Stomach (tissue), 9 donors: ENCODE measurements around the gene SEPTIN2. TPM values are rescaled to one million over a fixed set of nuclear protein-coding genes. Genes with fewer than 3 reads are reported as not detected.

Experiments
- DNase-seq, 2 donors: peaks; one replicate each; pipeline versions ENCODE4 v3.0.0 to v3.0.0-alpha.2; 2013 to 2019
- H3K27ac ChIP-seq, 5 donors: fragments of 200-600 bp in 4 of 5; sonication (generic) in 4 of 5; one replicate each; pipeline ENCODE4 v1.5.1; 2013 to 2019; ENCODE audit warnings: mild to moderate bottlenecking in 1 of 5, moderate library complexity in 1 of 5
- H3K27me3 ChIP-seq, 3 donors: fragments of 200-600 bp; sonication (generic); one replicate each; pipeline ENCODE4 v1.5.1; 2017 to 2019; ENCODE audit warnings: mixed run types in 1 of 3
- H3K36me3 ChIP-seq, 4 donors: fragments of 200-600 bp; sonication (generic); 1 replicate in 3 of 4; 2 replicates in 1 of 4; pipeline ENCODE4 v1.5.1; 2016 to 2019
- H3K4me1 ChIP-seq, 4 donors: fragments of 200-600 bp; sonication (generic); one replicate each; pipeline ENCODE4 v1.5.1; 2016 to 2019
- H3K4me3 ChIP-seq, 4 donors: fragments of 200-600 bp; sonication (generic) in 3 of 4; one replicate each; pipeline ENCODE4 v1.5.1; 2016 to 2019; ENCODE audit warnings: mild to moderate bottlenecking in 1 of 4
- H3K9me3 ChIP-seq, 4 donors: fragments of 200-600 bp; sonication (generic); one replicate each; pipeline ENCODE4 v1.5.1; 2016 to 2019
- EP300 ChIP-seq: sonication (generic); formaldehyde crosslinking; IDR thresholded peaks from one replicate; pipeline ENCODE4 v1.6.1; 2017; ENCODE audit warnings: antibody characterized with exemption
- POLR2A ChIP-seq, 4 donors: fragments of 450-650 bp; IDR thresholded peaks; one replicate each; pipeline ENCODE4 v1.6.1; 2016; ENCODE audit warnings: antibody characterized with exemption in 4 of 4, control low read depth in 2 of 4, mild to moderate bottlenecking in 1 of 4, moderate library complexity in 1 of 4
- POLR2AphosphoS5 ChIP-seq, 3 donors: sonication (generic); formaldehyde crosslinking; IDR thresholded peaks; one replicate each; pipeline ENCODE4 v1.6.1; 2016; ENCODE audit warnings: antibody characterized with exemption in 3 of 3
- WGBS, 5 donors: extraction: QIAGEN DNeasy Blood & Tissue Kit in 3 of 5; methylation state at CpG; one replicate each; pipeline versions ENCODE4 v1.1.5 to v1.1.7; 2013 to 2018; 5-methylcytosine and 5-hydroxymethylcytosine counted together
- intact Hi-C: fragments of 100-400 bp; cut with DNase I; formaldehyde crosslinking; loops from one replicate; pipeline ENCODE4 v1.15.1; 2023; ENCODE audit warnings: low total_unique reads
- polyA plus RNA-seq, 3 donors: library from polyadenylated mRNA; stranded (reverse); fragments of 200-250 nt; gene quantifications; one replicate each; pipeline ENCODE4 v1.2.3, GENCODE V29; 2013
- total RNA-seq, 5 donors: library from RNA; depleted of rRNA; stranded (reverse); fragments of >200 nt; gene quantifications; one replicate each; pipeline versions ENCODE4 v1.1.0 to v1.2.3, GENCODE V29; 2014 to 2016
- TF ChIP-seq, protein P1 (sequence below), 7 experiments: fragments of 450-650 bp in 4 of 7; fragments of 200-600 bp in 3 of 7; sonication (generic) in 3 of 7; IDR thresholded peaks; one replicate each; pipeline ENCODE4 v1.5.1; 2016 to 2019; ENCODE audit warnings: antibody characterized with exemption in 7 of 7, control low read depth in 2 of 7, mild to moderate bottlenecking in 1 of 7
- donor health status: healthy with polysubstance abuse.
- donor health status: Bipolar disorder and iron deficiency.
- donor health status: healthy.

SEPTIN2 gene
- total and polyA plus RNA-seq, 8 donors: 88.7 to 603 (median 208) TPM

- 0 to 1% (median 1%) methylated on average over 22 to 92 of the region's 102 CpGs for WGBS, 5 donors
Measured at GRCh38 chr2:241272303-241273209, 43.2 kb upstream of the SEPTIN2 start.

GRCh38 chr2:241273210-241274020, 42.3 kb upstream of the SEPTIN2 start:
- Histone ChIP-seq H3K27me3 (no peaks in the 10 kb centered on the region), H3K36me3 (peaks cover 0 to 7% (median 2%) of the 10 kb centered on the region in 4 donors), H3K4me1 (peaks cover 25 to 55% (median 47%) of the 10 kb centered on the region in 4 donors), H3K27ac (peak overlapping the region; percentile 94 to 98 (median 97)), H3K9me3 (no peaks in the 10 kb centered on the region), H3K4me3 (peak overlapping the region; percentile 95 to 98 (median 97))
- peak in 1 of 2 donors; percentile 17 for DNase-seq
- 36 to 51% (median 47%) methylated on average over 21 of the region's 21 CpGs for WGBS, 5 donors
- TF ChIP-seq EP300 (no peak), POLR2A (IDR thresholded peaks at IDR 0.05) (no peak), POLR2AphosphoS5 (IDR thresholded peaks at IDR 0.05) (no peak)
- TF ChIP-seq, protein P1, sequence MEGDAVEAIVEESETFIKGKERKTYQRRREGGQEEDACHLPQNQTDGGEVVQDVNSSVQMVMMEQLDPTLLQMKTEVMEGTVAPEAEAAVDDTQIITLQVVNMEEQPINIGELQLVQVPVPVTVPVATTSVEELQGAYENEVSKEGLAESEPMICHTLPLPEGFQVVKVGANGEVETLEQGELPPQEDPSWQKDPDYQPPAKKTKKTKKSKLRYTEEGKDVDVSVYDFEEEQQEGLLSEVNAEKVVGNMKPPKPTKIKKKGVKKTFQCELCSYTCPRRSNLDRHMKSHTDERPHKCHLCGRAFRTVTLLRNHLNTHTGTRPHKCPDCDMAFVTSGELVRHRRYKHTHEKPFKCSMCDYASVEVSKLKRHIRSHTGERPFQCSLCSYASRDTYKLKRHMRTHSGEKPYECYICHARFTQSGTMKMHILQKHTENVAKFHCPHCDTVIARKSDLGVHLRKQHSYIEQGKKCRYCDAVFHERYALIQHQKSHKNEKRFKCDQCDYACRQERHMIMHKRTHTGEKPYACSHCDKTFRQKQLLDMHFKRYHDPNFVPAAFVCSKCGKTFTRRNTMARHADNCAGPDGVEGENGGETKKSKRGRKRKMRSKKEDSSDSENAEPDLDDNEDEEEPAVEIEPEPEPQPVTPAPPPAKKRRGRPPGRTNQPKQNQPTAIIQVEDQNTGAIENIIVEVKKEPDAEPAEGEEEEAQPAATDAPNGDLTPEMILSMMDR (IDR thresholded peaks at IDR 0.05): no peak
- intact Hi-C loops: no loop called here

More at GRCh38 chr2:241272303-241273209, 43.2 kb upstream of the SEPTIN2 start:
- Histone ChIP-seq H3K27me3 (no peaks in the 10 kb centered on the region), H3K27ac (peak overlapping the region; percentile 94 to 98 (median 97)), H3K9me3 (no peaks in the 10 kb centered on the region), H3K36me3 (peaks cover 0 to 16% (median 11%) of the 10 kb centered on the region in 4 donors), H3K4me1 (peaks cover 25 to 62% (median 52%) of the 10 kb centered on the region in 4 donors), H3K4me3 (peak overlapping the region; percentile 95 to 98 (median 97))
- DNase-seq: peak; percentile 74 to 91
- intact Hi-C loops: no loop called here
- TF ChIP-seq, protein P1 (IDR thresholded peaks at IDR 0.05): no peak
- no peak for TF ChIP-seq POLR2A (IDR thresholded peaks at IDR 0.05)
- TF ChIP-seq POLR2AphosphoS5 (IDR thresholded peaks at IDR 0.05): peak in 2 of 3 donors; percentile 62 to 68
- no peak for TF ChIP-seq EP300

- WGBS, 5 donors: 44 to 83% (median 64%) methylated on average over 5 of the region's 5 CpGs
- Histone ChIP-seq H3K27me3 (no peaks in the 10 kb centered on the region), H3K4me1 (peaks cover 25 to 48% (median 41%) of the 10 kb centered on the region in 4 donors), H3K27ac (peak overlapping the region in 3 of 5 donors; percentile 94 to 98 (median 97)), H3K9me3 (no peaks in the 10 kb centered on the region), H3K4me3 (no peak overlapping the region), H3K36me3 (peaks cover 0 to under 1% (median 0%) of the 10 kb centered on the region in 4 donors)
- peak in 1 of 2 donors; percentile 26 for DNase-seq
- intact Hi-C loops: no loop called here
- TF ChIP-seq, protein P1 (IDR thresholded peaks at IDR 0.05): peak in 1 of 7 experiments; percentile 25
- TF ChIP-seq POLR2A (IDR thresholded peaks at IDR 0.05): no peak
Measured at GRCh38 chr2:241274127-241274526, 41.6 kb upstream of the SEPTIN2 start.

GRCh38 chr2:241275504-241275903, 40.2 kb upstream of the SEPTIN2 start:
- H3K27ac ChIP-seq: no peak overlapping the region
- no peak overlapping the region for H3K4me3 ChIP-seq
- no peak for TF ChIP-seq EP300
- TF ChIP-seq, protein P1 (IDR thresholded peaks at IDR 0.05): no peak
- no peak for TF ChIP-seq POLR2A (IDR thresholded peaks at IDR 0.05)
- TF ChIP-seq POLR2AphosphoS5 (IDR thresholded peaks at IDR 0.05): no peak
- DNase-seq: no peak
- H3K4me1 ChIP-seq: peaks cover 11 to 44% (median 32%) of the 10 kb centered on the region in 4 donors
- H3K9me3 ChIP-seq: no peaks in the 10 kb centered on the region
- intact Hi-C loops: no loop called here
- H3K27me3 ChIP-seq: no peaks in the 10 kb centered on the region
- WGBS, 5 donors: 96 to 100% (median 98%) methylated on average over 1 of the region's 1 CpG
- no peaks in the 10 kb centered on the region for H3K36me3 ChIP-seq
